ENCODE results near the gene HEMK1.

Gene HEMK1

DNA sequence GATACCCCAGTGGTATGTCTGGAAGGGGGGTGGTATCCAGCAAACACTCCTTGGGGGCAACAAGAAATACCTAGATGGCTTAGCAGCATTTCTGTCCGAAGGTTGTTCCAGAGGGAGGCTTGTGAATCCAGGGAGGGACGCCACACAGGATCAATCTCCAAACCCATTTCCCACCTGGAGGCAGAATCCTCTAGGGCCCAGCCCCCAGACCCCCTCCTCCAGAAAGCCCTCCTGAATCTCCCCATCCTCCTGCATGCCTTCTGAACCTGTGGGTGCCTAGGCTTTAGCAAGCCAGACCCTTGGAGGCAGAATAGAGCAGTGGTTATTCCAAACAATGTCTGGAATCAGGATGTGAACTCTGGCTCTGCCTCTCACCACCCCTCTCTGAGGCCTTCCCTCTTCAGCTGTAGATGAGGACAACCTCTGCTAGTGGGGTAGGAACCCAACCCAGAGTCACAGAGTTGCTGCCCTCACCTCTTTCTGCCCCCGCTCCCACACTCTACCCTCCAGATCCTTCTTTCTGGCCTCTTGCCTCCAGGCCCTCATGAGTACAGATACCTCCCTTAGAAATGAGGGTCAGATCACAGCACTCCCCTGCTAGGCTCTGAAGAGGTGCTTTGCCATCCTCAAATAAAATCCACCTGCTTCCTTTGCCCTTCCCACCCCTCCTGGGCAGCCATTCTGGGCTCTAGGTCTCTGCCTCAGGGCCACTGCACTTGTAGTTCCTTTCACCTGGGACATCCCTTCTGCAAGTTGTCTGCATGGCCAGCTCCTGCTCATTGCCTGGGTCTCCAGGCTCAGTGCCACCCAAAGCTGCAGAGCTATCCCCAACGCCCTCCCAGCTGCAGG, 34.2 kb downstream of the HEMK1 start:
- DNase-seq = no peak

DNA sequence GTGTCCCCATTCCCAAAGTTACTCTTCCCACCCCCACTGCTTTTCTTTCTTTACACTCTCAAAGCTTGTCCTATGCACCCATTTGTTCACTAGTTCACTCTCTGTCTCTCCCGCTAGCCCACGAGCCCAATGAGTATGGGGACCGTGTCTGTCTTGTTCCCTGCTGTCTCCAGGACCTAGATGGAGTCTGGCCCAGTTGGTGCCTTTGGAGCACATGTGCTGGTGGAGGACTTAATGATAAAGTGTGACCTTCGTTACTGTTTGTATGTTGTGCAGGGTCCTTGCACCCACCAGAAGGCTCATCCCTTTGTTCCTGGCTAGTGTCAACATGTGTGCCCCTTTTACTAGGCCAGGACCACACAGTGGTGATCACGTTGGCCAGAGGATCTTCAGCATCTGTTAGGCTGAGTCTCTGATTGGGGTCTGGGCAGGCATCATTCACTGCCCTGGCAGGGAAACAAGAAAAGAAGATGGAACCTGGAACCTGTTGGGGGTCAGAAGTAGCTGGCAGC, 34.8 kb downstream of the HEMK1 start:
- DNase-seq = no peak

DNA sequence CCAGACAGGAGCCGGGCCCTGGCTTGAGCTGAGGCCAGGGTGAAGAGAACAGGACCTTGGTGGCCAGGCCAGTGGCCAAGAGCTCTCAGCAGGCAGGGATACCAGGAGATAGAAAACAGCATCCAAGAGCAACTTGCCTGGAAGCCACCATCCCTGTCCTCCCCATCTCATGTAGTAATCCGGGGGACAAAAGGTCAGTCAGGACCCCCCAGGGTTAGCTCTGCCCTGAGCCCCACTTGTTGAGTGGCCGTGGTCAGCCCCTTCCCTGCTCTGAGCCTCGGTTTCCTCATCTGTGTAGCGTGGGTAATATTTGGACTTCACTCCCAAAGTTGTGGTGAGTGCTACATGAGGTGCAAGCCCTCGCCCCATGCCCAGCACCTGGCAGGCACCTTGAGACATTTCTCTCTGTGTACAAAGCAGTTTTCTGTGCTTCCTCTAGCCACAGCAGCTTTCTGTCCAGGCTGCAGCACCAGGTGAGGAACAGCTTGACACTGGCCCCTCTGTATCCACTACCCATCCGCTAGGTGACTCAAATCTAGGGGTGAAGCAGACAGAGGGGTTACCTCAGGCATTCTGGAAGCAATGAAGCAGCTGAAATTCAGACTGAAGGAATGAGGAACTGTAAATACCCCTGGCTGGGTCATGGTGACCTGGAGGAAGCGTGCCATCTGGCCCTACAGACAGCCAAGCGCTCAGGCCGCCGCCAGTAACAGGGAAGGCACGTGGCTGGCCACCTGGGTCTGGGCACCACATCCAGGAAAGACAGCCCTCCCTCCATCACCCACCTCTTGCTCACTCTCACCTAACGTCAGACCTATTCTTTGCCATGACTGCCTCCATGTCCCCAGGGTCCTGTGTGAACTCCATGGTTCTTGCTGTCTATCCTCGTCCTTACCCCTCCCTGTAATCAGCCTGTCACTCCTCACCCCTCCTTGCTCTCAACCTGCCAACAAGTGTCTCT, 35.6 kb downstream of the HEMK1 start:
- no peak for DNase-seq

DNA sequence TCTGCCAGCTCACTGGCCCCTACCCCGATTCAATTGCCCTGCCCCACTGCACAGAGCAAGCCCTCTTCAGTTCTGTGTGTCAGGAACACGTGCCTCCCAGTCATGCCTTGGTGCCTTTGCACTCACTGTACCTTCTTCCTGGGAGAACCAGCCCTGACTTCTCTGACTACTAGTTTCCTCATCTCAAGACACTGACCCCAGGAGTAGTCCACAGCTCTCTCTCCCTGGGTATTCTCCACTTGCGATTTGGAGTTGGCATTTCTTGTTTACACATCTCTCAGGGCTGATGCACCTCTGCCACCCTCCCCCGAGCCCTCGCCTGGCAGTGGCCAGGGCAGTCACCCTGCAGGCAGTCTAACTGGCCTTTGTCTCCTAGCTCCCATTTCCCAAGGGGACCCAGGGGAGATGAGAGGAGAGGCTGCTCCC, 36.6 kb downstream of the HEMK1 start:
- no peak for DNase-seq

- DNase-seq = no peak
These were observed 37.3 kb downstream of the HEMK1 start for GRCh38 chr3:50606596-50606995.

GRCh38 chr3:50607271-50608091, 38.2 kb downstream of the HEMK1 start:
- no peak for DNase-seq

DNA sequence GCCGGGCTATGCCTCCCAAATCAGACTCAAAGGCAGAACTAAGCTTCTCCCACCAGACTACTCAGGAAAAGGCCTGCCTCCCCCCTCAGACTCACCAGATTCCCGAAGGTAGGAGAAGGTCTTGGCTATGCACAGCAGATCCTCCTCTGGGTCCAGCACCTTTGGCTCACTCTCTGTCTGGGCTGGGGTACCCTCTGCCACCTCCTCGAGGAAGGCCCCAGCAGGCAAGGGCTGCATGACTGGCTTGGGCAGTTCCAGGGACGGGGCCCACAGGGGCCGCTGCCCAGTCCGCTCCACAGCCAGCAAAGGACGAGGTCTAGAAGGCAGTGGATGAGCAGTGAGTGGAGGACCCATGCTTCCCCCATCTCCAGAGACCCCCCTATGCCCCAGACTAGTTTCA, 39.0 kb downstream of the HEMK1 start:
- DNase-seq = no peak

- no peak for DNase-seq
These were observed 39.9 kb downstream of the HEMK1 start for GRCh38 chr3:50609071-50609762.

DNA sequence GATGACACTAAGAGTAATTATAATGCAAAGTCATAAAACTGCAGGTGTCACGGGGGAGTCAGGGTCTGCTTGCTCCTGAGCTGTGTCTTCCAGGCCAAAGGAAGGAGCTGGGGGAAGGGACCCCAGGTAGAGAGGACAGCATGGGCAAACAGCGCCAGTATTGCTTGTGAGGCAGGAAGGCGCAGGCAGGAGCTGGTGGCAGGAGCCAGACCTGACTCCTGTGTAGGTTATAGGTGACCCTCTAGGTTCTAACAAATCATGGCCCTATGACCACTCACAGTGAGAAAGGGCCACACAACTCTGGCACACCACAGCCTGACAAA, 40.4 kb downstream of the HEMK1 start:
- DNase-seq = no peak

- DNase-seq = no peak
These were observed 41.1 kb downstream of the HEMK1 start for GRCh38 chr3:50610181-50610971.

- DNase-seq = no peak
These were observed 41.7 kb downstream of the HEMK1 start for GRCh38 chr3:50610992-50611463.

DNA sequence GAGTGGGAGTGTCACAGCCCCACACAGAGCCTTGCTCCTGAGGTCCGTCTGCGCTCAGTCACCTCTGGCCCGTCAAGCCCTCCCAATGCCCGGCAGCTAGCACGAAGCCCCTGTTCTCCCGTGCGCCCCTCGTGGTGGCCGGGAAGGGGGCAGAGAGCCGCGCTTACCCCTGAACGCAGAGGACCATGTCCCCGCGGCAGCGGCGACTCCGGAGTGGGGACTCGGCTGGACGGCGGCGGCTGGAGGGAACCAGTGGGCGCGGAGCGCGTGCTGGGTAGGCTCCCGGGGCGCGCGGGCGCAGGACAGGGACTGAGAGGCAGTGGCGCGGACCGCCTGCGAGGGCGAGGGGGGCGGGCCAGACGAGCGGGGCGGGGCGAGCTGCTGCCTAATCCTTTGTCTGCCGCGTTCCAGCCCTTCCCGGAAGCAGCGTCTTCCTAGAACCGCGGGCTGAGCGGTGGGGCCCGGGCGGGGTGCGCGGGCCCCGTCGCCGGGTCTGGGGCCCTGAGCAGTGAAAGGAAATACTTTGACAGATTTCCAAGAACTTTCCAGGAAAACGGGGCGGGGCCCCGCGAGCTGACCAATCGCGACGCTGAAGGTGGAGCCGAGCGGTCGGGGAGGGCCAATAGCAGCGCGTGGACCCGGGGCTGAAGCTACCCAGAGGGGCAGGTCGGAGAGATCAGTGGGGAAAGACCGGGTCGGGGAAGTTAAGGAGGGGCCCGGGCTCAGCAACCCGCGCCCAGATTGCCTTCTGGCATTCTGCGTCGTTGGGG, 42.3 kb downstream of the HEMK1 start, which contains the start of gene CISH:
Gene CISH, minus strand, starts transcription at position 311 of the 770 bp plus-strand sequence. Its CDS starts 124 bp downstream, at position 187.
- peak; percentile 48 for DNase-seq

DNA sequence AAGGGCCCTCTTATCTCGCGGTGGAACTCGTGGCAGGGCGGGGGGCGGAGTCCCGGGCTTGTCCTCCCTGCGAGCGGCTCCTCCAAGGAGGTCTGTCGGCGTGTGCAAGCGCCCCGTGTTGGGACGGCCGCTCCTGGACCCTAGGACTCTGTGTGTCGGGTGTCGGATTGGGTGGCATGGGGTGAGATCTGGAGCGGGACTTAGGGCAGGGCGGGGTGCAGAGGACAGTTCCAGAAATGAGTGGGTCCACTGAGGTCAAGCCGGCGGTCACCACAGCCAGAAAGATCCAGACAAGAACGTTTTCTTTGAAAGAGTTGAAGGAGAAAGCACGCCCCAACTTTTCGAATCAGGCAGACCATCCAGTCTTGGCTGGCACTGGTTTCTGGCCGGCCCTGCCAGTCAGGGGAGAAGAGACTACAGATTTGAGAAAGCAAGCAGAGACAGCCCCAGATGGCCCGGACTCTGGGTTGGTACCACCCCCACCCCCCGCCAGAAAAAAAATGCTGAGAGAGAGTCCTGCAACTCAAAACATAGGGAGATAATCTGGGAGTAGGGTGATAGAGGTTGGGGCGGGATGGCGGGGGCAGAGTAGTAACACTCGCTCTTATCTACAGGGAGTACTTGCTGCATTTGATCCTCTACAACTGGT, 43.0 kb downstream of the HEMK1 start:
- DNase-seq = no peak

DNA sequence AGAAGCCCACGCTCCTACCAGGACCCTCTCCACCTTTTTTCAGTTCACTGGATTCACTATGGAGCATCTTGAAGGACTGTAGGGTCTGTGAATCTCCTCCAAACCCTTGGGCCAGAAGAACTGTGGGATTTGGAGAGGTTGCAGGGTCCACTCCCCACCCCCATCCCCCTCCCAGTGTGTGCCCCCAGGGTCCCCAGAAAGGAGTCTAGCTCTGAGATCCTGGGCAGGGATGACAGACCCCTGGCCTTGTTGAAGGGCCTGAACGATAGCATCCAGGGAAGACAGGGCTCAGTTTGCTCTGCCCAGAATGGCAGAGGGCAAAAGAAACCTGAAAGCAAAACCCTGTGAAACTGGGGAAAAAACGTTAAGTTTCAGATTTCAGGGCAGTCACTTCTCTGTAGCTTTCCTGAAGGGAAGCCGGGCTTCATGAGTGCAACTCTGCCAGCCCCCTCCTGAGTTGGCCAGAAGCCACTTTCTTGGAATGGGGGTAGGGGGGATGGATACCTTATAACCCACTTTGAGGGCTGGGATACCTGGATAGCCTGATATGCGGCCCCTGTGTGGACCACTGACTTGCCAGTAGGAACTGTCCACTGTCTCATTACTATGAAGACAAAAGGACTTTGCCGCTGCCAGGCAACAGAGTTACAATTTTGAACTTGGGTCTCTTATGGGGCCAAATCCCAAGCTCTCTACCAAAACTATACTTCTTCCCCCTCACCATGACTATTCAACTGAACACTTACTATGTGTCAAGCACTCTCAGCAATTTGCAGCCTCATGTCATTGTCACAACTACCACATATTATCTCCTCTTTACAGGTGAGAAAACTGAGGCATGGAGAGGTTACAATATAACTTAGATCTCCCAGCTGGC, 43.9 kb downstream of the HEMK1 start:
- no peak for DNase-seq

GRCh38 chr3:50615190-50615589, 45.9 kb downstream of the HEMK1 start:
- DNase-seq = no peak

GRCh38 chr3:50616003-50616769, 46.9 kb downstream of the HEMK1 start:
- peak; percentile 43 for DNase-seq

GRCh38 chr3:50616770-50617095, 47.4 kb downstream of the HEMK1 start:
- peak; percentile 60 for DNase-seq

Measured in NCI-H1092 (cell line).